Skin epidermis (tissue), 12 donors: ENCODE measurements around the gene WDHD1.
"Not testable (repeated sequence)": the region's sequence is repeated elsewhere in the genome, so short reads cannot be mapped to it uniquely, and the experiment has no call there.

Experiments
- H3K27ac ChIP-seq, 21 experiments: fragments of 200-600 bp; sonication (generic) in 11 of 21; one replicate each; pipeline ENCODE4 v1.5.0; 2020; ENCODE audit warnings: mild to moderate bottlenecking in 3 of 21, inconsistent platforms in 2 of 21, moderate library complexity in 2 of 21
- H3K4me3 ChIP-seq, 7 experiments: fragments of 200-600 bp; sonication (generic) in 2 of 7; one replicate each; pipeline ENCODE4 v1.5.0; 2020; ENCODE audit warnings: inconsistent platforms in 2 of 7, mild to moderate bottlenecking in 2 of 7, moderate library complexity in 1 of 7

The WDHD1 gene

DNA sequence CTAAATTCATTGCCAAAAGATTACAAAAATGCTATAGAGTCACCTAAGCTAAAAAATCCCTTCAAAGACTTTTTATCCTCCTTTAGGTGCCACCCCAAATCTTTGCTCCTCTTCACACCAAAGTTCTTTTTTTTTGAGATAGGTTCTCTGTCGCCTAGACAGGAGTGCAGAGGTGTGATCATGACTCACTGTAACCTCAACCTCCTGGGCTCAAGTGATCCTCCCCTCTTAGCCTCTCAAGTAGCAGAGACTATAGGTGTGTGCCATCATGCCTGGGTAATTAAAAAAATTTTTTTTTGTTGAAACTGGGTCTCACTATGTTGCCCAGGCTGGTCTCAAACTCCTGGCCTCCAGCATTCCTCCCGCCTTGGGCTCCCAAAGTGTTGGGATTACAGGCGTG is 47.9 kb downstream of the WDHD1 start:
- Histone ChIP-seq H3K4me3 (no peak overlapping the region), H3K27ac (no peak overlapping the region)

DNA sequence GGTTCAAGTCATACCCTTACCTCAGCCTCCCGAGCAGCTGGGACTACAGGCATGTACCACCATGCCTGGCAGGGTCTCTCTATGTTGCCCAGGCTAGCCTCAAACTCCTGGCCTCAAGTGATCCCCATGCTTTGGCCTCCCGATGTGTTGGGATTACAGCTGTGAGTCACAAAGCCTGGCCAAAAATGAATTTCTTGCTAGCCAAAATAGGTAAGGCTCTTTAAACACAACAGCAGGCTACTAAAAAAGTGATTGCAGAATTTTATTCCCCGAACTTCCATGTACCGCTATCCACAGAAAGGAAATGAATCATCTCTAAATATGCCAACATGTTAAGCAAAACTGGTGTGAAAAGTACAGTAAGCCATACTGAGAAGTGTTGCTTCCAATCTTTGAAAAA is 50.6 kb downstream of the WDHD1 start:
- Histone ChIP-seq H3K4me3 (no peak overlapping the region), H3K27ac (peak overlapping the region in 4 of 21 experiments; percentile 7 to 45 (median 20))

DNA sequence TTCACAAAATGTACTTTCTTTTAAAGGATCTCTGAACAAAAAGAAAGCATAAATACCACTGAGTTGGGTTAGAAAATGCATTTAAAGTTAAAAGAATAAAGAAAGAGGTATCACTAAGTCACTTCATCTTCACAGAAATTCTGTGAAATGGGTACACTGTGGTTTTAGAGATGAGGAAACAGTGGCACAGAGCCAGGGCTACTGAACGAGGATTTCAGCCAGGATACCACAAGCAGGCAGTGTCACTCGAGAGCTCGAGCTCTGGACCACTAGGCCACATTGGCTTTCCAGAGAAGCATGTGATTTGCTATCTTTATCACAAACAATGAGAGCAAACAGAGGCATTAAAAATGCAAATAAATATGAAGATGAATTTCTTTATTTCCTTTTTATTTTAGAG is 51.0 kb downstream of the WDHD1 start:
- no peak overlapping the region for H3K4me3 ChIP-seq
- peak overlapping the region in 4 of 21 experiments; percentile 7 to 45 (median 20) for H3K27ac ChIP-seq

DNA sequence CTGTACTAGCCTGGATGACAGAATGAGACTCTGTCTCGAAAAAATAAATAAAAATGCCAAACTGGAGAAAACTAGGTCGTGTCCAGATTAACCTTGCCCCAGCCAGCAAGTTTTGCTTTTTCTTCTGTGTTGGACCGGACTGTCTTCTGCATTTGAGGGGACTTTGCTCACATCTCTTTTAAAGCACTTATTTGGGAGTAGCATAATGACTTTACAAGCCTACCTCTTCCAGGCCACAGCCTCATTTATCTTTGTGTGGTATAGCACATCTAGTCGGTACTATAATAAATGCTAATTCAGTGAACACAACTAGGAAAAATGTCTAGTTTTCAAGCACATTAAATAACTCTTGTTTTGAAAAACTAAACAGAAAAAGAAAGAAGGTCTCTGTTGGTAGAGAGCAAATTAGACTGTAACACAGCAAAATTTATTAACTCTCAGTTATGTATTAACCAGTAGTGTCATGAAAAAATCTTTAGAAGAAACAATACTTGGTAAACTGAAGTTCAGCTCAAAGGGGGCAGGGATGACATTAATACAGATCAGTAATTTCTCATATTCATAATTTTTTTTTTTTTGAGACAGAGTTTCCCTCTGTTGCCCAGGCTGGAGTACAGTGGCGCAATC is 52.0 kb downstream of the WDHD1 start:
- H3K27ac ChIP-seq, result no peak overlapping the region
- H3K4me3 ChIP-seq, result no peak overlapping the region

DNA sequence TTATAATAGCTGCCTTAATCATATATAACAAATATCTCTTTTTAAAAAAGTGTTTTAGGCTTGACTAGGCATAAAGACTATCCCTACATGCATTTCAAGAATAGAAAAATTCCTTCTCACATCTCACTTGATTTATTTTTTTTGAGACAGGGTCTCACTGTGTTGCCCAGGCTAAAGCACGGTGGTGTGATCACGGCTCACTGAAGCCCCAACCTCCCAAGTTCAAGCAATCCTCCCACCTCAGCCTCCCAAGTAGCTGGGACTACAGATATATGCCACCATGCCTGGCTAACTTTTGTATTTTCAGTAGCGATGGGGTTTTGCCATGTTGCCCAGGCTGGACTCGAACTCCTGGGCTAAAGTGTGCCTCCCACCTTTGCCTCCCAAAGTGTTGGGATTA is 59.4 kb downstream of the WDHD1 start:
- Histone ChIP-seq H3K27ac (no peak overlapping the region), H3K4me3 (no peak overlapping the region)

DNA sequence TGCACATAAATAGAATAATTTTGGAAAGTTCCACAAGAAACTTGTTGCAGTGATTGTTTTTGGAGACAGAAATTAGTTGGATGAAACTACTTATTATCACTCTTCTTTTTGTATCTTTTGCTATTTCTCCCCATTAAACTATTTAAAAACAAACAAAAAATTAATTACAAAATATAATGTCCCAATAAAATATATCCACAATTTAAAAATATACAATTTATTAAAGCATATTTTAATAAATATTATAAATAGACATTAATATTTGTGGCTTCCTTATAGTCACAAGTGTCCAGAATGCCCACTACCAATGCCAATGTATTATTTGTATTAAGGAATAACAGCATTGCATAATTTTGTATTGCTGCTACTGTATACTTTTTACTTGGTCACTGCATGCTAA is 71.8 kb downstream of the WDHD1 start:
- Histone ChIP-seq H3K27ac (no peak overlapping the region), H3K4me3 (no peak overlapping the region)

DNA sequence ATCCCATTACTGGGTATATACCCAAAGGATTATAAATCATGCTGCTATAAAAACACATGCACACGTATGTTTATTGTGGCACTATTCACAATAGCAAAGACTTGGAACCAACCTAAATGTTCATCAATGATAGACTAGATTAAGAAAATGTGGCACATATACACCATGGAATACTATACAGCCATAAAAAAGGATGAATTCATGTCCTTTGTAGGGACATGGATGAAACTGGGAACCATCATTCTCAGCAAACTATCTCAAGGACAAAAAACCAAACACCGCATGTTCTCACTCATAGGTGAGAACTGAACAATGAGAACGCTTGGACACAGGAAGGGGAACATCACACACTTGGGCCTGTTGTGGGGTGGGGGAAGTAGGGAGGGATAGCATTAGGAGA is 73.3 kb downstream of the WDHD1 start:
- H3K4me3 ChIP-seq, result not testable (repeated sequence)

DNA sequence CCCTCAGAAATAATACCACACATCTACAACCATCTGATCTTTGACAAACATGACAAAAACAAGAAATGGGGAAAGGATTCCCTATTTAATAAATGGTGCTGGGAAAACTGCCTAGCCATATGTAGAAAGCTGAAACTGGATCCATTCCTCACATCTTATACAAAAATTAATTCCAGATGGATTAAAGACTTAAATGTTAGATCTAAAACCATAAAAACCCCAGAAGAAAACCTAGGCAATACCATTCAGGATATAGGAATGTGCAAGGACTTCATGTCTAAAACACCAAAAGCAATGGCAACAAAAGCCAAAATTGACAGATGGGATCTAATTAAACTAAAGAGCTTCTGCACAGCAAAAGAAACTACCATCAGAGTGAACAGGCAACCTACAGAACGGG is 74.1 kb downstream of the WDHD1 start:
- not testable (repeated sequence) for H3K4me3 ChIP-seq, H3K27ac ChIP-seq

More for the DNA sequence above, 73.3 kb downstream of the WDHD1 start:
- H3K27ac ChIP-seq, result not testable (repeated sequence)

DNA sequence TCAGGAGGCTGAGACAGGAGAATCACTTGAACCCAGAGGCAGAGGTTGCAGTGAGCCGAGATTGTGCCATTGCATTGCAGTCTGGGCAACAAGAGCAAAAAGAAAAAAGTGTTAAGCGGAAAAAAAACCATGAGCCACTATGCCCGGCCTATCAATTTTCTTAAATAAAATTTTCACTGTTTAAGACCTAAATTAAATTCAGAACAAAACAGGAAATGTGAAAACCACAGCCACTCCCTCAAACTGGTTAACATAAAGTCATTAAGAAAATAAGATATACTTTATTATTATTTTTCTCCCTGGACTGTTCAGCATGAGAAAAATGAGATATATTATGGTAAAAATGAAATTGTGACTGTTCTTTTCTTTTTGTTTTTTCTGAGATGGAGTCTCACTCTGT is 79.7 kb downstream of the WDHD1 start:
- no peak overlapping the region for H3K4me3 ChIP-seq
- H3K27ac ChIP-seq, result peak overlapping the region in 1 of 21 experiments; percentile 7

DNA sequence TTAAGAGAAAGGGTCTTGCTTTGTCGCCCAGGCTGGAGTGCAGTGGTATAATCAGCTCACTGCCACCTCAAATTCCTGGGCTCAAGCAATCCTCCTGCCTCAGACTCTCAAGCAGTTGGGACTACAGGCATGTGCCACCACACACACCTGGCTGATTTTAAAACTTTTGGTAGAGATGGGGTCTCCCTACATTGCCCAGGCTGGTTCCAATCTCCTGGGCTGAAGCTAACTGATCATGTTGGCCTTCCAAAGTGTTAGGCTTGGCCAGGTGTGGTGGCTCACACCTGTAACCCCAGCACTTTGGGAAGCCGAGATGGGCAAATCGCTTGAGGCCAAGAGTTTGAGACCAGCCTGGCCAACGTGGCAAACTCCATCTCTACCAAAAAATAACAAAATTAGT is 80.4 kb downstream of the WDHD1 start:
- Histone ChIP-seq H3K4me3 (no peak overlapping the region), H3K27ac (no peak overlapping the region)

DNA sequence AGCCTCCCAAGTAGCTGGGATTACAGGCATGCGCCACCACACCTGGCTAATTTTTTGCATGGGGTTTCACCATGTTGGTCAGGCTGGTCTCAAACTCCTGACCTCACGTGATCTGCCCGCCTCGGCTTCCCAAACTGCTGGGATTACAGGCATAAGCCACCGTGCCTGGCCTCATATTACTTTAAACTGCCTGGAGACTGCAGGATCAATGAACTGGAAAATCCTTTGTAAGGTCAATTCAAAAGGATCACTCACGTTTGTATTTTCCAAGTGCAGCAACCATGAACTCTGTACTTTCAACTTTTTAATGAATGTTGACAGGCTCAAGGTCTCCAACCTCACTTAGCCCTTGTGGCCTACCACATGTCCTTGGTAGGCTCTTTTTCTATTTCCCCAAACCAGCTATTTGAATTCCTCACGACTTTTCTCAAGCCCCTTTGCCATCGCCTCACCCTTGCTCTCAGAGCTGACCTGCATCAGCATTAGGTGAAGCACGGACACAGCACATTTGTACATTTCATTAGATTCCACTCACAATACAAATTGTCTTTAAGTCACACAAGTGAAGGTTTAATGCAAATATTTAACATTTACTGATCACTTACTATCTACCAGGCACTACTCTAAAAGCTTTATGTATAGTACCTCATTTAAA is 82.0 kb downstream of the WDHD1 start:
- H3K4me3 ChIP-seq, result no peak overlapping the region
- no peak overlapping the region for H3K27ac ChIP-seq

DNA sequence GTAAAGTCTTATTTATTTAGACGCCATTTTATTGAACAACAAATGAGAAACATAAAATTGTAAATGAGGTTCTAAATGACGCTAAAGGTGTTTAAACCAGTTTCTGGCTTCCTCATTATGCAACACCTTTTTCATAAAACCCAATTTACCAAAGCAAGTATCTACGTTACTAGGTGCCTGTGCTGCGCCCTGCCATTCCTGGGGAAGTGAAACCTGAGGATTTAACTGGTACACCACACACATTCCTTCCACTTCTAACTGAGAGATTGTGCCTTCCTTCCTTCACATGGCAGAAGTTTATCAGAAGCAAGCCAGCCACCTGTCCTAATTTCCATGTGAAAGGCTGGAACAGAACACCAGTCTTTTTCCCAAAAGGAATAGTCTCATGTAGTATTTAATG is 84.0 kb downstream of the WDHD1 start:
- no peak overlapping the region for H3K4me3 ChIP-seq
- H3K27ac ChIP-seq, result no peak overlapping the region

DNA sequence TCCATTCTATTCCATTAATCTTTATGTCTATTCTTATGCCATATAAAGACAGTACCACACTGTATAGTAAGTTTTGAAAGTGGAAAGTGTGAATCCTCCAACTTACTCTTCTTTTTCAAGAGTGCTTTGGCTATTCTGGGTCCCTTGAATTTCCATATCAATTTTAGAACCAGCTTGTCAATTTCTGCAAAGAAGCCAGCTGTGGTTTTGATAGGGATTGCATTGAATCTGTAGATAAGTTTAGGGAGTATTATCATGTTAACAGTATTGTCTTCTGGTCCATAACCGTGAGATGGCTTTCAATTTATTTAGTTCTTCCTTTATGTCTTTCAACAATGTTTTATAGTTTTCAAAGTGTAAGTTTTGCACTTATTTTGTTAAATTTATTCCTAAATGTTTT is 90.1 kb downstream of the WDHD1 start:
- no peak overlapping the region for H3K4me3 ChIP-seq
- no peak overlapping the region for H3K27ac ChIP-seq

DNA sequence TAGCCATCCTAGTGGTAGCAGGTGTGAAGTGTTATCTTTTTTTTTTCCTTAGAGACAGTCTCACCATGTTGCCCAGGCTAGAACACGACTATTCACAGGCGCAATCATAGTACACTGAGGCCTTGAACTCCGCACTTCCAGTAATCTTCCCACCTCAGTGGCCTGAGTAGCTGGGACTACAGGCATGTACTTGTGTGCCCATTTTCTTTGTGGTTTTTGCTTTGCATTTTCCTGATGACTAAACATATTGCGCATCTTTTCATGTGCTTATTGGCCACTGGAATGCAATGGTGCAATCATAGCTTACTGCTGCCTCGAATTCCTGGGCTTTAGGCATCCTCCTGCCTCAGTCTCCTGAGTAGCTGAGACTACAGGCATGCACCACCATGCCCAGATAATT is 90.9 kb downstream of the WDHD1 start:
- H3K27ac ChIP-seq, result no peak overlapping the region
- no peak overlapping the region for H3K4me3 ChIP-seq

DNA sequence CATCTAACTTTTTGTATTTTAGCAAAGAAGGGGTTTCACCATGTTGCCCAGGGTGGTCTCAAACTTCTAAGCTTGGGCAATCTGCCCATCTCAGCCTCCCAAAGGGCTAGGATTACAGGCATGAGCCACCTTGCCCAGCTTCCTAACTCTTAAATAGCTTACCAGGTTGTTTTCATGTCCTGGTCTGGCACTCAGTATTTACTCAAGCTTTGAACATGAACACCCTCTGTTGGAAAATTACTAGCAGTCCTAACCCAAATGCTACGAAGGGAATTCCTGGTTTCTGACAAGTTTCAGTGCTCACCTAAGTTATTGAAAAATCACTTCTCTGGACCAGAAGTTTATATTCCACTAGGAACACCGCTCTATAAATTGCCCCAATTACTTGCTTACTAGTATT is 91.8 kb downstream of the WDHD1 start:
- Histone ChIP-seq H3K27ac (no peak overlapping the region), H3K4me3 (no peak overlapping the region)

DNA sequence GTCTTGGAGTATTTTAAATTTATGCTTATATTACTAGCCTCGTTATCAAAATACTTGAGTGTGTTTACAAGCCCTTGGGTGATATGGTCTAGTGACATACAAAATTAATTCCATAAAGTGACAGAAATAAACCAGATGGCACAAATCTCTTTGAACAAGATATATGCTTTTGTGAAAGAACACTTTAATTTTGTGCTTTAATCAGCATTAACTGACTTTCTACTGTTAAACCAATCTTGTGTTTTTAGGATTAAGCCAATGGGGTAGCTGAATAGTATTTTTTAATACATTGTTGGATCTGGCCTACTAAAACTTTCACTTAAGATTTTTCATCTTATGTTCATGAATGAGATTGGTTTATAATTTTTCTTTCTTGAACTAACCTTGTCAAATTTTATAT is 93.9 kb downstream of the WDHD1 start:
- no peak overlapping the region for H3K4me3 ChIP-seq
- no peak overlapping the region for H3K27ac ChIP-seq

DNA sequence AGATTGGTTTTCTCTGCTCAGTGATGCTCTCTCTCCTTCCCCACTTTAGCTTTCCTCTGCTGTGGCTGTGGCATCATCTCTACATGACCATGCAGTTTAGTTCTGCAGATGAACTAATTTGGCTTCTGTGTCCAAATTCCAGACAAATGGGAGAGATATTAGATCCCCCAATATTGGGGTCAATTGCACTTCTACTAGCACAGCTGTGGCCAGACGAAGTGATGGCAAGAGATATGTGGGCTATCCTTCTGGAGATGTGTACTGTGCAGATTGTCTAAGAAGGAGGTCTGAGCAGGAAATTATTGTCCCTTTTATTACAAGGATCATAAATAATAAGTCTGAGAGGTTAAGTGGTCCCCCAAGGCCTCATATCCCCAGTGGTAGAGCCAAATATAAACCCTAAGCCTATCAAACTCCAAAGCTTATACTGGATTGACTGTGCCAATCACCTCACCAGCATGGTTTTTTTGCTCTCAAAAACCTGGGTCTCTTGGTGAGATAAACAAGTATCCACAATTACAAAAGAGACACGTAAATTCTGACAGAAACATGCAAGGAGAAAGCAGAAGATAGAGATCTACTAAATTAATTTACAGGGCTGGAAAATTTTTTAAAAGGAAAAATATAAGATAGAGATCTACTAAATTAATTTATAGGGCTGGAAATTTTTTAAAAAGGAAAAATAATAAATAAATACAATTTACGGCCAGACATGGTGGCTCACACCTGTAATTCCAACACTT is 95.1 kb downstream of the WDHD1 start:
- no peak overlapping the region for H3K4me3 ChIP-seq
- H3K27ac ChIP-seq, result no peak overlapping the region

DNA sequence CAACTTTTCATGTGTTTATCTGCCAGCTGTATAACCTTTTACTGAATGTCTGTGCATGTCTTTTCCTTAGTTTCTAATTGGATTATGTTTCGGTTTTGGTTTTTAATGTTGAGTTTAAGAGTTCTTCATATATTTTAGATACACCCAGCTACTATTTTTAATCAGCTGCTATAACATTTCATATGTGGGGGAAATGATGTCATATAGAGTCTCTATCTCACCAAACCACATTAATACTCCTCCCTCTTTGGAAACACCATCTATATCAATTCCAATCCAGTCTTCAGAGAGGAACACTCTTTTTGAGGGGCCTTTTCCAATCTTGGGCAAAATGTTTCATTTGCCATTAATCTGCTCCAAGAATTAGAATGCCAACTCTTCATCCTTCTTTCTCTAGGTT is 95.8 kb downstream of the WDHD1 start:
- H3K4me3 ChIP-seq, result no peak overlapping the region
- H3K27ac ChIP-seq, result no peak overlapping the region

DNA sequence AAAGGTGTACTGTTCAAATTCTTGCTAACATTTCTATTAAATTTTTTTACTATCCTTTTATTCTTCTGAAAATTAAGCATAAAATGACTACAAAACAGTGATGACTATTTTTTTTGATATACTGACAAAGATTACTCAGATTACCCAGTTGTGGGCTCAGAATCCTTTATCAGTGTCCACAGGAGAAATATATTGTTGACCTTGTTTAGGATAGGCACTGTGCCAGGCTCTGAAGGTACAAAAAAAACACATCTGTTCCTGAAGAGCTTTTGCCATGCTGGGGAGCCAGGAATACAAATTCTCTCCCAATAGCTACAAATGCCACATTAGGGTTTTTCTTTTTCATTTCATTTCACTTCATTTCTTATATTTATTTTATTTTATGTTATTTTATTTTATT is 97.3 kb downstream of the WDHD1 start:
- H3K27ac ChIP-seq, result no peak overlapping the region
- no peak overlapping the region for H3K4me3 ChIP-seq

DNA sequence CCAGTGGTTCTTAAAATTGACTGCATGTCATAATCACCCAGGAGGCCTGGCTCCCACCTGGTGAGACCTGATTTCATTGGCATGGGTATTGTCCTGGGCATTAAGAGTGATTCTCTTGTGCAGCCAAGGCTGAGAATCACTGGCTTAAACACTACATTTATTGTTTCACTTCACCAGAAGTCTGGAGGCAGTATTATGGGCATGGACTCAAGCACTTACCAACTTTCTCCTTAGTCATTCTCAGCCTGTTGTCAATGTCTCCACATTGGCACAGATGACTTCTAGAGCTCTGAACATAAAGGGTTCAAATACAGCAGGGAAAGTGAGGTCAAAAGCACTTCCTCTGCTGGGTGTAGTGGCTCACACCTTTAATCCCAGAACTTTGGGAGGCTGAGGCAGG is 98.7 kb downstream of the WDHD1 start:
- Histone ChIP-seq H3K27ac (no peak overlapping the region), H3K4me3 (no peak overlapping the region)

DNA sequence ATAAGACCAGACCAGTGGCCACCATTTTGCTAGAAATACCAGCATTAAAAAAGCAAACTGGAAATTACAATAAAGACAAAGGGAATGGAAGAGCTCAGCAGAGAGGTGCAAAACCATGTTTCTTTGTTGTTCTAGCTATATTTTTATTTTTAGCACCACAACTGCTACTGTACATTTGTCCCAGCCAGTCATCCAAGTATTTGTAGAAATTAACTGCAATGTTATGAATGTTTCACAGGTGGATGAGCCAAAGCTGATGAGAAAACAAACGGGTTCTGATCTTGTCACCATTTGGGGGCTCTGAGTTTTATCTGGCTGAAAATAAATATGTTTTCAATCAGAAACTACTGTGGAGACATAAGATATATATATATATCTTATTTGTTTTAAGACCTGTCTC is 99.3 kb downstream of the WDHD1 start:
- Histone ChIP-seq H3K4me3 (no peak overlapping the region), H3K27ac (no peak overlapping the region)
